A549 (cell line): ENCODE results near the gene PBRM1. TPM values are rescaled to one million over a fixed set of nuclear protein-coding genes. Genes with fewer than 3 reads are reported as not detected.

Experiments used
- ATAC-seq, 2 experiments: fragments of 200-7000 bp in 1 of 2; fragments of >200 bp in 1 of 2; cut with Nextera tagmentation in 1 of 2; cut with Tn5 transposase in 1 of 2; 3 replicates each; pipeline versions ENCODE4 v1.8.0 to v1.9.1; 2018 to 2020; ENCODE audit warnings: mild to moderate bottlenecking in 1 of 2, moderate library complexity in 1 of 2
- CTCF ChIA-PET: fragments of 300-600 bp; sonication (Branson Sonifier 250); formaldehyde crosslinking; extraction: SDS; loops from one replicate; lab custom pipeline; 2021; ENCODE audit warnings: antibody characterized with exemption, inconsistent platforms; lab: Yijun Ruan, JAX
- POLR2A ChIA-PET: fragments of 350-600 bp; formaldehyde crosslinking; extraction: SDS; loops from one replicate; lab custom pipeline; 2021; ENCODE audit warnings: antibody characterized with exemption, inconsistent platforms; lab: Yijun Ruan, JAX
- DNase-seq, 2 experiments: peaks; one replicate each; pipeline versions ENCODE4 v3.0.0 to v3.0.0-alpha.2; 2011 to 2016; ENCODE audit warnings: low read depth in 1 of 2, low spot score in 1 of 2
- FAIRE-seq: peaks from 2 replicates; lab custom pipeline; 2011; peaks lifted over from hg19 to GRCh38; lab: Jason Lieb, UNC
- H3K27ac ChIP-seq, 2 experiments: fragments of >200 bp; sonication (Bioruptor Twin); formaldehyde crosslinking; 3 replicates each; pipeline ENCODE4 v1.5.1; 2016 to 2017
- H3K4me1 ChIP-seq: fragments of >200 bp; sonication (Bioruptor Twin); formaldehyde crosslinking; 3 replicates; pipeline ENCODE4 v1.6.1; 2016
- H3K4me2 ChIP-seq: fragments of >200 bp; sonication (Bioruptor Twin); formaldehyde crosslinking; 3 replicates; pipeline ENCODE4 v1.6.1; 2016
- H3K4me3 ChIP-seq: fragments of >200 bp; sonication (Bioruptor Twin); formaldehyde crosslinking; 3 replicates; pipeline ENCODE4 v1.5.1; 2016
- H3K9me3 ChIP-seq: fragments of >200 bp; sonication (Bioruptor Twin); formaldehyde crosslinking; 3 replicates; pipeline ENCODE4 v1.6.1; 2016
- CEBPB ChIP-seq, 2 experiments: fragments of >200 bp in 1 of 2; sonication (Bioruptor Twin) in 1 of 2; formaldehyde crosslinking in 1 of 2; IDR thresholded peaks; 2 replicates each; pipeline ENCODE4 v1.6.1; 2012 to 2016
- FOSB ChIP-seq: fragments of 250-450 bp; sonication (Bioruptor Pico); IDR thresholded peaks from 2 replicates; pipeline ENCODE4 v1.5.0; 2020; ENCODE audit warnings: mild to moderate bottlenecking, moderate library complexity
- GATA3 ChIP-seq: IDR thresholded peaks from 2 replicates; pipeline ENCODE4 v1.6.1; 2012; ENCODE audit warnings: borderline replicate concordance
- HOXA7 ChIP-seq: fragments of 250-450 bp; sonication (Bioruptor Pico); IDR thresholded peaks from 2 replicates; pipeline ENCODE4 v1.5.0; 2020; ENCODE audit warnings: mild to moderate bottlenecking, moderate library complexity
- HOXB13 ChIP-seq: fragments of 250-450 bp; sonication (Bioruptor Pico); IDR thresholded peaks from 2 replicates; pipeline ENCODE4 v1.5.0; 2020; ENCODE audit warnings: low read depth, mild to moderate bottlenecking, moderate library complexity
- JUN ChIP-seq, 2 experiments: fragments of >200 bp; sonication (Bioruptor Twin); formaldehyde crosslinking; IDR thresholded peaks; 2 replicates in 1 of 2; 3 replicates in 1 of 2; pipeline ENCODE4 v1.6.1; 2016 to 2017
- KDM1A ChIP-seq: fragments of 200-600 bp; sonication (generic); IDR thresholded peaks from 2 replicates; pipeline ENCODE4 v1.6.1; 2016; ENCODE audit warnings: low read depth, mild to moderate bottlenecking
- MAFK ChIP-seq: fragments of 450-650 bp; IDR thresholded peaks from 2 replicates; pipeline ENCODE4 v1.6.1; 2014; ENCODE audit not compliant: partially characterized antibody
- NFE2L2 ChIP-seq: fragments of 150-350 bp; conservative IDR thresholded peaks from 2 replicates; pipeline ENCODE4 v1.6.1; 2014; ENCODE audit warnings: low read length
- RAD21 ChIP-seq, 2 experiments: fragments of >200 bp in 1 of 2; sonication (Bioruptor Twin) in 1 of 2; formaldehyde crosslinking in 1 of 2; IDR thresholded peaks in 1 of 2; conservative IDR thresholded peaks in 1 of 2; 2 replicates in 1 of 2; 3 replicates in 1 of 2; pipeline ENCODE4 v1.6.1; 2012 to 2018; ENCODE audit warnings: inconsistent platforms in 1 of 2
- WGBS: methylation state at CpG from one replicate; pipeline ENCODE4 v1.1.6; 2017; ENCODE audit errors: missing lambda C conversion rate; 5-methylcytosine and 5-hydroxymethylcytosine counted together
- polyA plus RNA-seq, 4 experiments: library from polyadenylated mRNA; depleted of rRNA in 3 of 4; stranded (reverse); fragments of >200 nt; fragmentation: RNase III in 1 of 4; extraction: RNeasy Plus Mini Kit Qiagen cat#74134 plus additional on column Dnase treatment in 1 of 4; gene quantifications; 2 replicates in 3 of 4; 3 replicates in 1 of 4; pipeline ENCODE4 v1.2.3, GENCODE V29; 2011 to 2017
- TF ChIP-seq, protein P1 (sequence below): fragments of 450-650 bp; IDR thresholded peaks from 2 replicates; pipeline ENCODE4 v1.6.1; 2014; ENCODE audit warnings: antibody characterized with exemption
- TF ChIP-seq, protein P2 (sequence below): fragments of 150-350 bp; IDR thresholded peaks from 2 replicates; pipeline ENCODE4 v1.6.1; 2014; ENCODE audit warnings: low read depth, mild to moderate bottlenecking, low read length
- TF ChIP-seq, protein P3 (sequence below): fragments of >200 bp; sonication (Bioruptor Twin); formaldehyde crosslinking; IDR thresholded peaks from 3 replicates; pipeline ENCODE4 v1.6.1; 2016
- TF ChIP-seq, protein P4 (sequence below): IDR thresholded peaks from 2 replicates; pipeline ENCODE4 v1.6.1; 2012; ENCODE audit warnings: low read depth, borderline replicate concordance

PBRM1 gene
- polyA plus RNA-seq, 2 of the 4 experiments (the other 2 are of a cell fraction), result 15.0 to 21.6 TPM

DNA sequence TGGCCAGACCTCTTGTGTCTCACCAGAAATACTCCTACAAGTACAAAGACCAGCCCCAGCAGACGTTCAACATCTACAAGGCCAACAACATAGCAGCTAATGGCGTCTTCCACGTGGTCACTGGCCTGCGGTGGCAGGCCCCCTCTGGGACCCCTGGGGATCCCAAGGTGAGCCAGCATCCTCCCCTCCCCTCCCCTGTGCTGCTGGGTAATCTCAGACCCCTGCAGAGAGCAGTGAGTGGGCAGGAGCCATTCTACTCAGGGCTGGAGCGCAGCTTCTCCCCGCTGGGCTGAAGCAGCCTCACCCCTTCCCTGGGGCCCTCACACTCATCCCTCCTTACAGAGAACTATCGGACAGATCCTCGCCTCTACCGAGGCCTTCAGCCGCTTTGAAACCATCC, 180.7 kb downstream of the PBRM1 start:
- TF ChIP-seq NFE2L2 (no peak), CEBPB (IDR thresholded peaks at IDR 0.05) (no peak), KDM1A (no peak), JUN (IDR thresholded peaks at IDR 0.05) (no peak)
- FAIRE-seq (no peak), DNase-seq (no peak), ATAC-seq (no peak)
- WGBS, result 82% methylated on average over 9 of the region's 10 CpGs
- H3K27ac ChIP-seq, result no peak overlapping the region
- ChIA-PET POLR2A (no interaction called here), CTCF (interaction anchor here (0.7 to 1.3 kb wide), 3 partner anchors 14 to 80 kb away, joined by 3 to 4 read pairs (median 3); no protein-coding TSS in a partner anchor)
- H3K4me3 ChIP-seq, result no peak overlapping the region
- no peaks in the 10 kb centered on the region for H3K9me3 ChIP-seq
- H3K4me2 ChIP-seq, result no peak overlapping the region
- peaks cover 13% of the 10 kb centered on the region; the same call in 2 of the 3 replicates for H3K4me1 ChIP-seq

DNA sequence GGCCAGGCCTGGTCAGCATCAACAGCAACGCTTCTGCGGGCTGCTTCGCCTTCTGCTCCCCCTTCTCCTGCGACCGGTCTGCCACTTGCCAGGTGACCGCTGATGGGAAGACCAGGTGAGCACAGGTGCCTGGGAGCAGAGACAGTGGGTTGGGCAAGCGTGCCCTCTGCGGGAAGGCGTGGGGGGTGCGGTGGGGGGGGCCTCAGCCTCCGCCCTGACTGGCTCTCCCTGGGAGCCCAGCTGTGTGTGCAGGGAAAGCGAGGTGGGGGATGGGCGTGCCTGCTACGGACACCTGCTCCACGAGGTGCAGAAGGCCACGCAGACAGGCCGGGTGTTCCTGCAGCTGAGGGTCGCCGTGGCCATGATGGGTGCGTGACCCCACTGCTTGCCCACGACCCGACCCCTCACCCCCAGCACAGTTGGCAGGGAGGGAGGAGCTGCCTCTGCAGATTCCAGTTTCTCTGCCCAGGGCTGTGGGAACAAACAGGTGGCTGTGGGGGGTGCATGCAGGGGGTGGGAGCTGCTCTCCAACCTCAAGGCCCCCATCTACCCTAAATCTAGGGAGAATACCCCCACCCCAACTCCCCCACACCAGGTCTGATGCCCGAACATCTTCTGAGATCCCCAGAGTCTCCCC, 181.8 kb downstream of the PBRM1 start:
- H3K9me3 ChIP-seq, result no peaks in the 10 kb centered on the region
- CTCF ChIA-PET, result interaction anchor here (0.7 to 1.4 kb wide), 3 partner anchors 13 to 32 kb away, joined by 3 to 4 read pairs (median 4); no protein-coding TSS in a partner anchor
- H3K4me1 ChIP-seq, result peaks cover 13% of the 10 kb centered on the region; the same call in 2 of the 3 replicates
- DNase-seq, result no peak
- no peak overlapping the region for H3K4me3 ChIP-seq
- no peak for ATAC-seq
- no peak overlapping the region for H3K4me2 ChIP-seq
- H3K27ac ChIP-seq, result no peak overlapping the region
- POLR2A ChIA-PET, result no interaction called here
- WGBS, result 94% methylated on average over 7 of the region's 23 CpGs
- TF ChIP-seq, protein P1, sequence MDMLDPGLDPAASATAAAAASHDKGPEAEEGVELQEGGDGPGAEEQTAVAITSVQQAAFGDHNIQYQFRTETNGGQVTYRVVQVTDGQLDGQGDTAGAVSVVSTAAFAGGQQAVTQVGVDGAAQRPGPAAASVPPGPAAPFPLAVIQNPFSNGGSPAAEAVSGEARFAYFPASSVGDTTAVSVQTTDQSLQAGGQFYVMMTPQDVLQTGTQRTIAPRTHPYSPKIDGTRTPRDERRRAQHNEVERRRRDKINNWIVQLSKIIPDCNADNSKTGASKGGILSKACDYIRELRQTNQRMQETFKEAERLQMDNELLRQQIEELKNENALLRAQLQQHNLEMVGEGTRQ, result no peak
- TF ChIP-seq, protein P2, sequence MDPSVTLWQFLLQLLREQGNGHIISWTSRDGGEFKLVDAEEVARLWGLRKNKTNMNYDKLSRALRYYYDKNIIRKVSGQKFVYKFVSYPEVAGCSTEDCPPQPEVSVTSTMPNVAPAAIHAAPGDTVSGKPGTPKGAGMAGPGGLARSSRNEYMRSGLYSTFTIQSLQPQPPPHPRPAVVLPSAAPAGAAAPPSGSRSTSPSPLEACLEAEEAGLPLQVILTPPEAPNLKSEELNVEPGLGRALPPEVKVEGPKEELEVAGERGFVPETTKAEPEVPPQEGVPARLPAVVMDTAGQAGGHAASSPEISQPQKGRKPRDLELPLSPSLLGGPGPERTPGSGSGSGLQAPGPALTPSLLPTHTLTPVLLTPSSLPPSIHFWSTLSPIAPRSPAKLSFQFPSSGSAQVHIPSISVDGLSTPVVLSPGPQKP, result no peak
- TF ChIP-seq FOSB (CRISPR knock-in tag) (no peak), HOXB13 (CRISPR knock-in tag) (no peak)
- TF ChIP-seq, protein P3, sequence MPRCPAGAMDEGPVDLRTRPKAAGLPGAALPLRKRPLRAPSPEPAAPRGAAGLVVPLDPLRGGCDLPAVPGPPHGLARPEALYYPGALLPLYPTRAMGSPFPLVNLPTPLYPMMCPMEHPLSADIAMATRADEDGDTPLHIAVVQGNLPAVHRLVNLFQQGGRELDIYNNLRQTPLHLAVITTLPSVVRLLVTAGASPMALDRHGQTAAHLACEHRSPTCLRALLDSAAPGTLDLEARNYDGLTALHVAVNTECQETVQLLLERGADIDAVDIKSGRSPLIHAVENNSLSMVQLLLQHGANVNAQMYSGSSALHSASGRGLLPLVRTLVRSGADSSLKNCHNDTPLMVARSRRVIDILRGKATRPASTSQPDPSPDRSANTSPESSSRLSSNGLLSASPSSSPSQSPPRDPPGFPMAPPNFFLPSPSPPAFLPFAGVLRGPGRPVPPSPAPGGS, result no peak
- FAIRE-seq, result no peak

DNA sequence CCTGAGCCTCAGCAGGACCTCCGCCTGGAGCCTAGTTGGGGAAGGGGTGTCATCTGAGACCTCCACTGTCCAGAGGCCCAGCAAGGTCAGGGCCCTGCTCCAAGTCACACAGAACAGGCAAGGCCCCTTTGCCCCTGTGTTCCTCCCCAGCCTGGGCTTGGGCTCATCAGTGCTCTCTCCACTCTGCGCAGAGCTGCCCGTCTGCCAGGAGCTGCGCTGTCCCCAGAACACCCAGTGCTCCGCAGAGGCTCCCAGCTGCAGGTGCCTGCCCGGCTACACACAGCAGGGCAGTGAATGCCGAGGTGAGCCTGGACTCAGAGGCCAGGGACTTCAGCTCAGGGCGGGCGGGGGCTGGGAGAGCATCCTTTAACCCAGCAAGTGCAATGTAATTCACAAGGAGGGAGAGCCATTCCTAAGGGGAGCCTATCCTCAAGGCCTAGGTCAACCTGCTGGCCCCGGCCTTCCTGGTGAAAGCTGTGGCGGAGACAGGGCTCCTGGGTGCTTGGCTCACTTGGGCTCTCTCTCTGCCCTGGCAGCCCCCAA, 182.8 kb downstream of the PBRM1 start:
- Histone ChIP-seq H3K4me1 (peaks cover 13% of the 10 kb centered on the region; the same call in 2 of the 3 replicates), H3K4me3 (no peak overlapping the region), H3K9me3 (no peaks in the 10 kb centered on the region), H3K27ac (no peak overlapping the region), H3K4me2 (no peak overlapping the region)
- no peak for FAIRE-seq
- 67% methylated on average over 1 of the region's 11 CpGs for WGBS
- CTCF ChIA-PET, result no interaction called here
- POLR2A ChIA-PET, result no interaction called here
- ATAC-seq, result peak in 1 of 2 experiments; percentile 38; a peak in 3 of 6 replicates
- no peak for DNase-seq
- TF ChIP-seq, protein P4, sequence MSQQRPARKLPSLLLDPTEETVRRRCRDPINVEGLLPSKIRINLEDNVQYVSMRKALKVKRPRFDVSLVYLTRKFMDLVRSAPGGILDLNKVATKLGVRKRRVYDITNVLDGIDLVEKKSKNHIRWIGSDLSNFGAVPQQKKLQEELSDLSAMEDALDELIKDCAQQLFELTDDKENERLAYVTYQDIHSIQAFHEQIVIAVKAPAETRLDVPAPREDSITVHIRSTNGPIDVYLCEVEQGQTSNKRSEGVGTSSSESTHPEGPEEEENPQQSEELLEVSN, result no peak
- no peak for TF ChIP-seq MAFK
- TF ChIP-seq RAD21 (conservative IDR thresholded peaks at IDR 0.05 in 1 of 2, IDR thresholded peaks at IDR 0.05 in 1 of 2), result no peak

DNA sequence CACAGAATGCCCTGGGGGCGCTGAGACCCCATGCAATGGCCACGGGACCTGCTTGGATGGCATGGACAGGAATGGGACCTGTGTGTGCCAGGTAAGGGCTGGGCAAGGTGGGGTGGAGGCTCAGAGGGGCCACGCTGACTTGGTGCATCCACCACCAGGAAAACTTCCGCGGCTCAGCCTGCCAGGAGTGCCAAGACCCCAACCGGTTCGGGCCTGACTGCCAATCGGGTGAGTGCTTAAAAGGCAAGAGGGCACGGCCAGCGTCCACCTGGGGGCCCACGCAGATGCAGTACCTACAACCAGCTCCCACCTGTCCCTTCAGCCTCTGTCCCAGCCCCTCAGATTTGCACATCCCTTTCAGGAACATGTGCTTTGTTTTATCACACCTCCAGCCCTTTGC, 183.7 kb downstream of the PBRM1 start:
- ChIA-PET CTCF (no interaction called here), POLR2A (no interaction called here)
- Histone ChIP-seq H3K27ac (no peak overlapping the region), H3K4me1 (peaks cover 4% of the 10 kb centered on the region; the same call in 2 of the 3 replicates), H3K9me3 (no peaks in the 10 kb centered on the region), H3K4me2 (no peak overlapping the region), H3K4me3 (no peak overlapping the region)
- no peak for ATAC-seq
- DNase-seq, result no peak
- TF ChIP-seq GATA3, result no peak
- TF ChIP-seq HOXA7 (CRISPR knock-in tag), result no peak
- TF ChIP-seq FOSB (CRISPR knock-in tag), result no peak
- WGBS, result 80% methylated on average over 9 of the region's 11 CpGs
- no peak for FAIRE-seq
